A673 (cell line): ENCODE data around the gene HEBP1. TPM values are rescaled to one million over a fixed set of nuclear protein-coding genes. Genes with fewer than 3 reads are reported as not detected.

Experiments used
- Bru-seq: library from RNA; stranded (reverse); fragments of 400-500 nt; gene quantifications from one replicate; lab custom pipeline; 2021; lab: Mats Ljungman, UMichigan
- BruChase-seq, 2 experiments: library from RNA; stranded (reverse); fragments of 400-500 nt; gene quantifications; one replicate each; lab custom pipeline; 2021; lab: Mats Ljungman, UMichigan
- BruUV-seq: library from RNA; stranded (reverse); fragments of 400-500 nt; replicated peaks from 2 replicates; lab custom pipeline; 2021; lab: Mats Ljungman, UMichigan
- CTCF ChIA-PET: fragments of 300-600 bp; sonication (Branson Sonifier 250); formaldehyde crosslinking; loops from one replicate; lab custom pipeline; 2022; ENCODE audit warnings: antibody characterized with exemption; lab: Charles Lee
- POLR2A ChIA-PET: fragments of 300-600 bp; sonication (Branson Sonifier 250); formaldehyde crosslinking; loops from one replicate; lab custom pipeline; 2022; ENCODE audit warnings: antibody characterized with exemption; ENCODE audit not compliant: low non-redundant PET; lab: Charles Lee
- DNase-seq: peaks from one replicate; pipeline ENCODE4 v3.0.0-alpha.2; 2015; ENCODE audit warnings: low spot score
- H3K27ac ChIP-seq: fragments of 200-600 bp; sonication (generic); 2 replicates; pipeline ENCODE4 v1.5.1; 2016; ENCODE audit warnings: mixed run types, low read depth, mild to moderate bottlenecking, mixed read lengths, antibody characterized with exemption, low read length; ENCODE audit not compliant: poor library complexity, severe bottlenecking
- H3K27me3 ChIP-seq: fragments of 200-600 bp; sonication (generic); replicated peaks from 2 replicates; pipeline ENCODE4 v1.6.1; 2017; ENCODE audit warnings: mixed run types, low read depth, mild to moderate bottlenecking, mixed read lengths, antibody characterized with exemption, low read length; ENCODE audit not compliant: insufficient read depth, poor library complexity
- H3K36me3 ChIP-seq: fragments of 200-600 bp; sonication (generic); 2 replicates; pipeline ENCODE4 v1.6.1; 2016; ENCODE audit warnings: mixed run types, mild to moderate bottlenecking, mixed read lengths, antibody characterized with exemption, low read length; ENCODE audit not compliant: insufficient read depth, poor library complexity, severe bottlenecking
- H3K4me1 ChIP-seq: fragments of 200-600 bp; sonication (generic); 2 replicates; pipeline ENCODE4 v1.6.1; 2017; ENCODE audit warnings: mixed run types, mild to moderate bottlenecking, mixed read lengths, antibody characterized with exemption, low read length; ENCODE audit not compliant: insufficient read depth, poor library complexity, severe bottlenecking
- H3K4me3 ChIP-seq: fragments of 200-600 bp; sonication (generic); 2 replicates; pipeline ENCODE4 v1.5.1; 2016; ENCODE audit warnings: low read depth, mixed run types, mild to moderate bottlenecking, mixed read lengths, low read length; ENCODE audit not compliant: poor library complexity, severe bottlenecking
- H3K9me3 ChIP-seq: fragments of 200-600 bp; sonication (generic); 2 replicates; pipeline ENCODE4 v1.6.1; 2016; ENCODE audit warnings: mixed run types, low read depth, mild to moderate bottlenecking, mixed read lengths, antibody characterized with exemption, low read length; ENCODE audit not compliant: poor library complexity, severe bottlenecking
- EZH2 ChIP-seq: fragments of 200-600 bp; sonication (generic); IDR thresholded peaks from 2 replicates; pipeline ENCODE4 v1.6.1; 2017; ENCODE audit warnings: borderline replicate concordance, low read depth, mild to moderate bottlenecking, mixed read lengths, antibody characterized with exemption, low read length; ENCODE audit not compliant: poor library complexity, severe bottlenecking
- intact Hi-C: fragments of 100-400 bp; cut with micrococcal nuclease; formaldehyde crosslinking; loops from one replicate; pipeline ENCODE4 v1.10.0; 2022; ENCODE audit not compliant: unreplicated experiment
- long read RNA-seq: library from polyadenylated mRNA; stranded (forward); transcript quantifications from one replicate; pipeline ENCODE4 v2.0.0, GENCODE V29; 2022
- total RNA-seq: library from RNA; stranded (reverse); gene quantifications from 2 replicates; pipeline ENCODE4 v1.2.3, GENCODE V29; 2021
- TF ChIP-seq, protein P1 (sequence below): fragments of 300-800, 200-600 bp; sonication (generic); conservative IDR thresholded peaks from 2 replicates; pipeline ENCODE4 v1.5.1; 2017; ENCODE audit warnings: low read depth, mild to moderate bottlenecking, antibody characterized with exemption, low read length, moderate library complexity, mixed read lengths

The HEBP1 gene, protein sequence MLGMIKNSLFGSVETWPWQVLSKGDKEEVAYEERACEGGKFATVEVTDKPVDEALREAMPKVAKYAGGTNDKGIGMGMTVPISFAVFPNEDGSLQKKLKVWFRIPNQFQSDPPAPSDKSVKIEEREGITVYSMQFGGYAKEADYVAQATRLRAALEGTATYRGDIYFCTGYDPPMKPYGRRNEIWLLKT
- 26.7 and 28.1 TPM in 2 replicates for total RNA-seq
- percentile 67 among the genes with signal in this experiment for Bru-seq, nascent RNA
- BruChase-seq, experiment 1, labeled RNA remaining after a 2-hour chase: percentile 51 among the genes with signal in this experiment
- BruChase-seq, experiment 2, labeled RNA remaining after a 6-hour chase: percentile 57 among the genes with signal in this experiment
- long read RNA-seq, transcript HEBP1-201 (4 exons, 1,173 nt): major isoform, 16 of 17 reads
- long read RNA-seq, partial matches to known transcripts: 1 of 17 reads
- long read RNA-seq, other reads (novel, unspliced or antisense): 0 of 17 reads

DNA sequence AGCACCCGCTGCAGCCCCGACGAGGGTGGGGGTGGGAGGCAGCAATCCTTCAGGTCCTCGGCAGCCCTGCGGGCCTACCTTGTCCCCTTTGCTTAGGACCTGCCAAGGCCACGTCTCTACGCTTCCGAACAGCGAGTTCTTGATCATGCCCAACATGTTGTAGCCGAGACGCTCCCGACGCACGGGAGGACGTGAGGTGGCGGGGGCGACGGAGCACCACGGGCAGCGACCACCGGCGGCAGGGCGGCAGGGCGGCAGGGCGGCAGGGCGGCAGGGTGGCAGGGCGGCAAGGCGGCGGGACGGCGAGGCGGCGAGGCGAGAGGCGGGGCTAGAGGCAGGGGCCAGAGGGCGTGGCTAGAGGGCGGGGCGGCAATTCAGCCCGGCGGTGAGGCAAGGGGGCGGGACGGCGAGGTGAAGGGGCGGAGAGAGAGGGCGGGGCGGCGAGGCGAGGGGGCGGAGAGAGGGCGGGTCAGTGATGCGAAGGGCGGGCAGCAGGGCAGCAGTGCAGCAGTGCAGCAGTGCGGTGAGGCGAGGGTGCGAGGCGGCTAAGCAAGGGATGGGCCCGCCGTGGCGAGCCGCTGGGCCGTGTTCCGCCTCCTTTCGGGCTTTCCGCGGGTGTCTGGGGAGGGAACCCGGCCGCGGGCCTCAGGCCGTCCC, at the start of gene HEBP1:
Gene HEBP1 (minus strand): TSS at position 307 of the 657 bp plus-strand sequence. CDS start 151 bp downstream, at position 156.
- peak; percentile 87 for DNase-seq
- Histone ChIP-seq H3K9me3 (no peaks in the 10 kb centered on the region), H3K27me3 (no peaks in the 10 kb centered on the region), H3K4me3 (peak within 1 kb of the TSS; percentile 84), H3K27ac (peak within 1 kb of the TSS; percentile 78), H3K4me1 (no peaks in the 10 kb centered on the region), H3K36me3 (no peaks in the 10 kb centered on the region)
- no peak for TF ChIP-seq EZH2
- TF ChIP-seq, protein P1, sequence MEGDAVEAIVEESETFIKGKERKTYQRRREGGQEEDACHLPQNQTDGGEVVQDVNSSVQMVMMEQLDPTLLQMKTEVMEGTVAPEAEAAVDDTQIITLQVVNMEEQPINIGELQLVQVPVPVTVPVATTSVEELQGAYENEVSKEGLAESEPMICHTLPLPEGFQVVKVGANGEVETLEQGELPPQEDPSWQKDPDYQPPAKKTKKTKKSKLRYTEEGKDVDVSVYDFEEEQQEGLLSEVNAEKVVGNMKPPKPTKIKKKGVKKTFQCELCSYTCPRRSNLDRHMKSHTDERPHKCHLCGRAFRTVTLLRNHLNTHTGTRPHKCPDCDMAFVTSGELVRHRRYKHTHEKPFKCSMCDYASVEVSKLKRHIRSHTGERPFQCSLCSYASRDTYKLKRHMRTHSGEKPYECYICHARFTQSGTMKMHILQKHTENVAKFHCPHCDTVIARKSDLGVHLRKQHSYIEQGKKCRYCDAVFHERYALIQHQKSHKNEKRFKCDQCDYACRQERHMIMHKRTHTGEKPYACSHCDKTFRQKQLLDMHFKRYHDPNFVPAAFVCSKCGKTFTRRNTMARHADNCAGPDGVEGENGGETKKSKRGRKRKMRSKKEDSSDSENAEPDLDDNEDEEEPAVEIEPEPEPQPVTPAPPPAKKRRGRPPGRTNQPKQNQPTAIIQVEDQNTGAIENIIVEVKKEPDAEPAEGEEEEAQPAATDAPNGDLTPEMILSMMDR: no peak
- CTCF ChIA-PET: interaction anchor here (0.8 kb wide), 1 partner anchor 212 kb away, joined by 4 read pairs; no protein-coding TSS in a partner anchor
- BruUV-seq: no TSS peak
- intact Hi-C loops: loop anchor here (2.0 kb wide), 1 partner anchor 99 kb away; no protein-coding TSS in a partner anchor
- POLR2A ChIA-PET: interaction anchor here (0.6 kb wide), 1 partner anchor 194 kb away, joined by 5 read pairs; no protein-coding TSS in a partner anchor

DNA sequence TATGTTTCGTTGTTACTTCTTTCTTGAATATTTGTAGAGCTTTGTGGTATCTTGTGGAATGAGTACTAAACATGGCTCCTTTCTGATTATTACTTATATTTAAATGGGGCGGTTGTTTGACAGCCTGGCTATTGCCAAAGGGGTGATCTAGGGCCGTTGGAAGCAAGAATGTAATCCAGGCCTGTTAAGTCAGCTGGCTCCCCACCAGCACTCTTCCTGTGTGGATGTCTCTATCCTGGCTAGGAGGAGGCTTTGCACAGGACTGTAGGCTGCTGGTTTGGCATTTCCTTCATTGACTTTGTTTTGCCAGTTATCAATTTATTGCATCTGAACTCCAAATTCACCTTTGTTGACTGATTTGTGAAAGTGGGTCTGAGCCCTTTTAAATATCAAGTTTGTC, 49.8 kb upstream of the HEBP1 start:
- H3K9me3 ChIP-seq: peaks cover 4% of the 10 kb centered on the region
- CTCF ChIA-PET: interaction anchor here (0.5 kb wide), 1 partner anchor 74 kb away, joined by 3 read pairs; no protein-coding TSS in a partner anchor
- no peak for TF ChIP-seq EZH2
- TF ChIP-seq, protein P1: no peak
- peak; percentile 29 for DNase-seq
- intact Hi-C loops: no loop called here
- BruUV-seq: no TSS peak
- no peaks in the 10 kb centered on the region for H3K27me3 ChIP-seq
- H3K36me3 ChIP-seq: no peaks in the 10 kb centered on the region
- H3K4me3 ChIP-seq: no peak overlapping the region
- POLR2A ChIA-PET: no interaction called here
- H3K27ac ChIP-seq: no peak overlapping the region
- H3K4me1 ChIP-seq: peaks cover 6% of the 10 kb centered on the region

DNA sequence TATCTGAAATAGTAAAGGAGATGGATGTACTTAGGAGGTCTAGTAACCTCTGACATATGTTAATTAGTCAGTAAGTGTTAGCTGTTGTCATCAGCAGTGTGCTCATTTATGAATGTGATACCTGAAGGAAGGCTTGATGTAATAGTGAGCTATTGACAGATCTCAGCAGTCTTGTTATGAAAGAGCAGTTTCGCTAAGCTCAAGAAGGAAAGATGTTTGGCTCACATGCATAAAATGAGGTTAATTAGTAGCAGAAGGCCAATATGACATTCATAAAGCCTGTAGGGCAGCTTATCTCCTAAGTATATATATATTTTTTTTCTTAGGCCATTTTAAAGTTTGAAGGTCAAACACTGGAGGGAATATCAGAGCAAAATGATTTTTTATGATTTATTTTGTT, 46.9 kb upstream of the HEBP1 start:
- ChIA-PET POLR2A (no interaction called here), CTCF (no interaction called here)
- no peak for DNase-seq
- Histone ChIP-seq H3K4me1 (peaks cover 7% of the 10 kb centered on the region), H3K27ac (no peak overlapping the region), H3K9me3 (no peaks in the 10 kb centered on the region), H3K27me3 (no peaks in the 10 kb centered on the region), H3K4me3 (no peak overlapping the region), H3K36me3 (no peaks in the 10 kb centered on the region)
- no TSS peak for BruUV-seq
- TF ChIP-seq, protein P1: no peak
- TF ChIP-seq EZH2: no peak
- intact Hi-C loops: no loop called here
